ENCODE data around the gene SLC16A9. TPM values are rescaled to one million over a fixed set of nuclear protein-coding genes. Genes with fewer than 3 reads are reported as not detected.

SLC16A9 gene, protein sequence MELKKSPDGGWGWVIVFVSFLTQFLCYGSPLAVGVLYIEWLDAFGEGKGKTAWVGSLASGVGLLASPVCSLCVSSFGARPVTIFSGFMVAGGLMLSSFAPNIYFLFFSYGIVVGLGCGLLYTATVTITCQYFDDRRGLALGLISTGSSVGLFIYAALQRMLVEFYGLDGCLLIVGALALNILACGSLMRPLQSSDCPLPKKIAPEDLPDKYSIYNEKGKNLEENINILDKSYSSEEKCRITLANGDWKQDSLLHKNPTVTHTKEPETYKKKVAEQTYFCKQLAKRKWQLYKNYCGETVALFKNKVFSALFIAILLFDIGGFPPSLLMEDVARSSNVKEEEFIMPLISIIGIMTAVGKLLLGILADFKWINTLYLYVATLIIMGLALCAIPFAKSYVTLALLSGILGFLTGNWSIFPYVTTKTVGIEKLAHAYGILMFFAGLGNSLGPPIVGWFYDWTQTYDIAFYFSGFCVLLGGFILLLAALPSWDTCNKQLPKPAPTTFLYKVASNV
- total RNA-seq (1 to 10 TPM in 8 of 10 donors, under 1 TPM in 2; 0.20 to 3.3 (median 2.1) TPM), polyA plus RNA-seq (under 1 TPM; 0.12 to 0.73 TPM)
- long read RNA-seq, donor 1, partial matches to known transcripts = 0 of 1 reads
- long read RNA-seq, donor 1, other reads (novel, unspliced or antisense) = 1 of 1 reads
- long read RNA-seq, donor 2, full-length matches to known transcripts = 3 of 3 reads
- long read RNA-seq, donor 2, partial matches to known transcripts = 0 of 3 reads
- long read RNA-seq, donor 2, other reads (novel, unspliced or antisense) = 0 of 3 reads
- long read RNA-seq, donor 3 = 0 reads

DNA sequence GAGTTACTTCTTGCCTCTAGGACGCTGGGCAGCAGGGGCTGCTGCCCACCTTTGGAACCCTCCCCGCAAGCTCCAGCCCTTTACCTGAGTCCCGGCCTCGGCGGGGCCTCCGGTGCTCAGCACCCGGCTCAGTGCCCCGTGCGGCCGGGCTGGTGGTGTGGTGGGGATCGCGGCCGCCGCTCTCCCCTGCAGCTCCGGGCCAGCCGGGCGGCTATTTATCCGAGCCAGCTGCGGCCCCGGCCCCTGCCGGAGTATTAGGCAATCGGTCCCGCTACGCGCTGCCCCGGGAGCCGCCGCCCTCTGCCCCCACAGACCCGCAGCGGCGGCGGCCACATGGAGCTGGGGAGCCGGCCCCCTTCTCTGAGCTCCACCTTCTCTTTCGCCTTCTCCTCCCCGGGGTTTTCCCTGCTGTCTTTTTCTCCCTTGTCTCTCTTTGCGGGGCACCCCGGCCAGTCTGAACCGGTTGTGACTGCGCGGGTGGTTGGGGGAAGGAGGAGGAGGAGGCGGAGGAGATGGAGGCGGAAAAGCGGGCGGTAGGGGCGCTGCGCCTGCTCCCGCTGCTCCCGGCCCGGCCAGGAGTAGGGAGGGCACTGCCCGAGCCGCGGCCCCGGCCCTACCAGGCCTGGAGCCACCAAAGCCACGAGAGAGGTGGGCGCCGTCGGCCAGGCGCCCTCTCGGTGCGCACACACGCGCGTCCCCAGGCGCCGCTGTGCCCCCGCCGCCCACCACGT, at the start of gene SLC16A9:
Gene SLC16A9 (minus strand): TSS at position 456 of the 731 bp plus-strand sequence. CDS start 25,559 bp downstream, outside the sequence.
- H3K9me3 ChIP-seq = no peaks in the 10 kb centered on the region
- DNase-seq = peak; percentile 57 to 59
- peak within 1 kb of the TSS; percentile 50 to 81 (median 68) for H3K4me3 ChIP-seq
- peak; percentile 89 to 97 (median 93) for ATAC-seq
- H3K36me3 ChIP-seq = no peaks in the 10 kb centered on the region
- TF ChIP-seq, protein P1, sequence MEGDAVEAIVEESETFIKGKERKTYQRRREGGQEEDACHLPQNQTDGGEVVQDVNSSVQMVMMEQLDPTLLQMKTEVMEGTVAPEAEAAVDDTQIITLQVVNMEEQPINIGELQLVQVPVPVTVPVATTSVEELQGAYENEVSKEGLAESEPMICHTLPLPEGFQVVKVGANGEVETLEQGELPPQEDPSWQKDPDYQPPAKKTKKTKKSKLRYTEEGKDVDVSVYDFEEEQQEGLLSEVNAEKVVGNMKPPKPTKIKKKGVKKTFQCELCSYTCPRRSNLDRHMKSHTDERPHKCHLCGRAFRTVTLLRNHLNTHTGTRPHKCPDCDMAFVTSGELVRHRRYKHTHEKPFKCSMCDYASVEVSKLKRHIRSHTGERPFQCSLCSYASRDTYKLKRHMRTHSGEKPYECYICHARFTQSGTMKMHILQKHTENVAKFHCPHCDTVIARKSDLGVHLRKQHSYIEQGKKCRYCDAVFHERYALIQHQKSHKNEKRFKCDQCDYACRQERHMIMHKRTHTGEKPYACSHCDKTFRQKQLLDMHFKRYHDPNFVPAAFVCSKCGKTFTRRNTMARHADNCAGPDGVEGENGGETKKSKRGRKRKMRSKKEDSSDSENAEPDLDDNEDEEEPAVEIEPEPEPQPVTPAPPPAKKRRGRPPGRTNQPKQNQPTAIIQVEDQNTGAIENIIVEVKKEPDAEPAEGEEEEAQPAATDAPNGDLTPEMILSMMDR (IDR thresholded peaks at IDR 0.05) = peak in 8 of 9 donors; percentile 17 to 57 (median 38)
- H3K27me3 ChIP-seq = peaks cover 0 to 48% (median 8%) of the 10 kb centered on the region in 7 donors
- WGBS, 2 donors = 0 to 1% methylated on average over 59 to 68 of the region's 68 CpGs
- H3K4me1 ChIP-seq = peaks cover 0 to 16% (median 8%) of the 10 kb centered on the region in 9 donors
- intact Hi-C loops (cut with DNase I) = no loop called here
- peak within 1 kb of the TSS in 9 of 10 donors; percentile 28 to 86 (median 58) for H3K27ac ChIP-seq

DNA sequence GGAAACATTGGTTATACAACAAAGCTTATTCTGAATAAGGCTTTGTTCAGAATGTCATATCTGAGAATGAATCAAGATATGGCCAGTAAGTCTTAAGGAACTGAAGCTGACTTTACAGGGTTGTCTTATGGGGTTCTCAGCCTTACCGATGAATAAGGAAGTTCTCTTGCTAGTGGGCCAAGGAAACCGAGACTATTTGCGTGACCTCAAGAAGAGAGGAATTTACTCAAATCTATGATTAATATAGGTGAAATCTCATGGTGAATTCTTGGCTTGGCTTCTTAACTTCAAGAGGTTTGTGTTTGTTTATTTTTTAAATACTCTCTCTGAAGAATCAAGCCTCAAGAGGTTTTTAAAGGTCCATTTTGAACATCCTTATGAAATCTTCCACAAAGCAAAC, 48.3 kb upstream of the SLC16A9 start:
- intact Hi-C loops (cut with DNase I) = no loop called here
- 79 to 87% methylated on average over 3 of the region's 3 CpGs for WGBS, 2 donors
- Histone ChIP-seq H3K27ac (no peak overlapping the region), H3K4me1 (no peaks in the 10 kb centered on the region), H3K27me3 (no peaks in the 10 kb centered on the region), H3K36me3 (no peaks in the 10 kb centered on the region), H3K9me3 (peaks cover 0 to 5% (median 0%) of the 10 kb centered on the region in 11 donors), H3K4me3 (no peak overlapping the region)
- DNase-seq (no peak), ATAC-seq (no peak)
- TF ChIP-seq, protein P1 (IDR thresholded peaks at IDR 0.05) = no peak

DNA sequence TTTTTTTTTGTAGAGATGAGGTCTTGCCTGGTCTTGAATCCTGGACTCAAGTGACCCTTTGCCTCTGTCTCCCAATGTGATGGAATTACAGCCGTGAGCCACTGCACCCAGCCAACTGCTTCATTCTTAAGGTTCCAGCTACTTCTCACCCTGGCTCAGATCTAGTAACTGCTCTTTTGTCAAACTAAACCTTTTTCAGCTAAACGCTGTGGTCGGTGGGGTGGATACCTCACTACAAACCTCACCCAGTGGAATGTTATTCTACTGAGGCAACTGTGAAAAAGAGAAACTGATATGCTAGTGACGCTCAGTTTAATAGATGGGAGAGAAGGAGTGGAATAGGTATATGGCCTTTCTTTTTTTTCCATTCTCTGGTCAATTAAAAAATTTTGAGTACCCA, 45.3 kb upstream of the SLC16A9 start:
- no peak overlapping the region for H3K4me3 ChIP-seq
- WGBS, 2 donors = 88 to 94% methylated on average over 4 of the region's 4 CpGs
- ATAC-seq (no peak), DNase-seq (no peak)
- H3K27me3 ChIP-seq = no peaks in the 10 kb centered on the region
- H3K27ac ChIP-seq = no peak overlapping the region
- H3K4me1 ChIP-seq = no peaks in the 10 kb centered on the region
- intact Hi-C loops (cut with DNase I) = no loop called here
- TF ChIP-seq, protein P1 (IDR thresholded peaks at IDR 0.05) = no peak
- H3K9me3 ChIP-seq = no peaks in the 10 kb centered on the region
- H3K36me3 ChIP-seq = no peaks in the 10 kb centered on the region

DNA sequence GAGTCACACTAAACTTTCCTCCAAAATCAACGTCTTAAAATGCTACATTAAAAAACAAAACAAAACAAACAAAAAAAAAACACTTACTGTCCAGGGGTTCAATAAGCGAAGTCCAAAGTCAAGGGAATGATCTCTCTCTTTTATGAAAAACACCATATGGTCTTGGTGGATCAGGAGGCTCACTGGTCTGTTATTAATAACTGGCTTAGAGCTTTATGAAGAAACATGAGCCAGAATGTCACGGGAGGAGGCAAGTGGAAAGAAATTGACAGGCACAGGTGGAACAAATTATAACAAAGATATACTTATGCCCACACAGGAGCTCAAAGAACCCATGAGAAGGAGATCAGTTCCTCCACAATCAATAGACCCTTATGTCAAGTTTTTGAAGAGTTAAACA, 43.6 kb upstream of the SLC16A9 start, which contains the start of gene MRLN:
Gene MRLN (minus strand): TSS at position 189 of the 400 bp plus-strand sequence.
- no peak within 1 kb of the TSS for H3K27ac ChIP-seq
- no peak for ATAC-seq

More for the DNA sequence above, 43.6 kb upstream of the SLC16A9 start, which contains the start of gene MRLN:
- Histone ChIP-seq H3K4me3 (no peak within 1 kb of the TSS), H3K4me1 (no peaks in the 10 kb centered on the region), H3K36me3 (no peaks in the 10 kb centered on the region), H3K27me3 (no peaks in the 10 kb centered on the region), H3K9me3 (no peaks in the 10 kb centered on the region)
- 57 to 72% methylated on average over 3 of the region's 3 CpGs for WGBS, 2 donors
- DNase-seq = no peak
- TF ChIP-seq, protein P1 (IDR thresholded peaks at IDR 0.05) = no peak
- intact Hi-C loops (cut with DNase I) = no loop called here
